ENCODE measurements around the gene MAPK8. TPM values are rescaled to one million over a fixed set of nuclear protein-coding genes. Genes with fewer than 3 reads are reported as not detected.

The MAPK8 gene
- total RNA-seq, 2 donors from 2014 or later = 34.0 to 35.8 TPM

DNA sequence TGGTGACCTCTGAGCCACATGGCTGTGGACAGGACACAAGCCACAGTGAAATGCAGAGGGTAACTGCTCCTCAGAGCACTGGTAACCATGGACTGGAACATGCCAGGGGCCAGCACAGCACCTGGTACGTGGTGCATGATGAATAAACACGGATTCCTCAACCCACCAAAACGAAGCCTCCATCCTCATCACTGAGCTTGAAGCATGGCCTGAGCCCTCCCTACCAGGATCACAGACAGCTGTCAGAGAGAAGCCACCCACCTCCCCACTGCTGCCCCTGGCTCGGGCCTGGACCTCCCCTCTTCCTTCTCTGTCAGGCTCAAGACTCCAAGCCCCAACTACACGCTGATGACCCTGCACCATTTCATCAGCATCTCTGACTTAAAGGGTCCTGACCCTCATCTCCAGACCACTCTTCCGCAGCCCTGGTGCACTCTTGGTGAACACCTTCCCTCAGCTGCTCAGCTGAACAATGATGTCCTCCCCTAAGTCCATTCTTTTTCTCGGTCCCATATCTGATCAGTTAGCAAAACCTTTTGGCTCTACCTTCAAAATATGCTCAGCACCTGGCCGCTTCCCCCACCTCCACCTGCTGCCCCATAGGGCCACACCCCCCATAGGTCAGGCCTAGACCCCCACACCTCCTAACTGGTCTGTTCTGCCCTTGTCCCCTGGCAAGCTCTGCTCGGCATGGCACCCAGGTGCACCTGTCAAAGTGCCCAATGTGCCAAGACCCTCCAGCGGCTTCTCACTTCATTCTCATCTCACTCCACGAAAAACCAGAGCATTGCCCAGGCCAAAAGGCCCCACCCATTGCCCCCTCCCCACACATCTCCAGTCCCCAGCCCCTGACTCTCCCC lies 141.1 kb downstream of the MAPK8 start:
- Mint-ChIP-seq H3K4me3 (no peak overlapping the region), H3K27ac (peak overlapping the region; percentile 61), H3K36me3 (ENCODE audit: low read depth) (peaks cover 3% of the 10 kb centered on the region), H3K27me3 (peaks cover 27% of the 10 kb centered on the region), H3K4me1 (no peaks in the 10 kb centered on the region)
- no peak for DNase-seq
- no peak for ATAC-seq
- H3K9me3 ChIP-seq (ENCODE audit: control insufficient read depth, low read length, poor library complexity, severe bottlenecking) = no peaks in the 10 kb centered on the region

DNA sequence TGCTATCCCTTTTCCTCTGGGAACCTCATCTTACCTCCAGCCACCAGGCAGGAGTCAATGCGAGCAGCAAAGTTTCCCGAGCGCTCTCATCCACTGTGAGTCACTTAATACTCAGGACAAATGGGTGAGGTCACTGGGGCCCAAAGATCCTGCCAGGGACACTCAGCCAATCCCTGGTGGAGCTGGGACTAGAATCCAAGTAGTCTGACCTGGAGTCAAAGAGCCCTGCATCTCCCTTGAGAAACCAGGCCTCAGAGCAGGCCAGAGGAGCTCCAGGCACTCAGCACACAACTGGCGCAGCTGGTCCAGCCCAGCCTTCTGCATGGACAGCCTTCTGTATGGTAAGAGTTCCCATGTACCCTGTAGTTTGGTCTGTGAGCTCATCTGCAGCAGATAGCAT lies 142.3 kb downstream of the MAPK8 start:
- Mint-ChIP-seq H3K27me3 (peaks cover 27% of the 10 kb centered on the region), H3K36me3 (ENCODE audit: low read depth) (peaks cover 3% of the 10 kb centered on the region), H3K27ac (no peak overlapping the region), H3K4me1 (no peaks in the 10 kb centered on the region), H3K4me3 (no peak overlapping the region)
- DNase-seq (no peak), ATAC-seq (no peak)
- H3K9me3 ChIP-seq (ENCODE audit: control insufficient read depth, low read length, poor library complexity, severe bottlenecking) = no peaks in the 10 kb centered on the region

- ATAC-seq (no peak), DNase-seq (no peak)
- Mint-ChIP-seq H3K36me3 (ENCODE audit: low read depth) (peaks cover 3% of the 10 kb centered on the region), H3K27ac (no peak overlapping the region), H3K27me3 (peaks cover 27% of the 10 kb centered on the region), H3K4me3 (no peak overlapping the region), H3K4me1 (no peaks in the 10 kb centered on the region)
- no peaks in the 10 kb centered on the region for H3K9me3 ChIP-seq (ENCODE audit: control insufficient read depth, low read length, poor library complexity, severe bottlenecking)
Measured at GRCh38 chr10:48449501-48450232, 143.2 kb downstream of the MAPK8 start.

GRCh38 chr10:48450233-48450740 lies 143.8 kb downstream of the MAPK8 start:
- no peaks in the 10 kb centered on the region for H3K9me3 ChIP-seq (ENCODE audit: control insufficient read depth, low read length, poor library complexity, severe bottlenecking)
- peaks cover 31% of the 10 kb centered on the region for H3K27me3 Mint-ChIP-seq
- H3K27ac Mint-ChIP-seq = no peak overlapping the region
- H3K4me3 Mint-ChIP-seq = no peak overlapping the region
- ATAC-seq (no peak), DNase-seq (no peak)
- no peaks in the 10 kb centered on the region for H3K4me1 Mint-ChIP-seq
- H3K36me3 Mint-ChIP-seq (ENCODE audit: low read depth) = peaks cover 3% of the 10 kb centered on the region

DNA sequence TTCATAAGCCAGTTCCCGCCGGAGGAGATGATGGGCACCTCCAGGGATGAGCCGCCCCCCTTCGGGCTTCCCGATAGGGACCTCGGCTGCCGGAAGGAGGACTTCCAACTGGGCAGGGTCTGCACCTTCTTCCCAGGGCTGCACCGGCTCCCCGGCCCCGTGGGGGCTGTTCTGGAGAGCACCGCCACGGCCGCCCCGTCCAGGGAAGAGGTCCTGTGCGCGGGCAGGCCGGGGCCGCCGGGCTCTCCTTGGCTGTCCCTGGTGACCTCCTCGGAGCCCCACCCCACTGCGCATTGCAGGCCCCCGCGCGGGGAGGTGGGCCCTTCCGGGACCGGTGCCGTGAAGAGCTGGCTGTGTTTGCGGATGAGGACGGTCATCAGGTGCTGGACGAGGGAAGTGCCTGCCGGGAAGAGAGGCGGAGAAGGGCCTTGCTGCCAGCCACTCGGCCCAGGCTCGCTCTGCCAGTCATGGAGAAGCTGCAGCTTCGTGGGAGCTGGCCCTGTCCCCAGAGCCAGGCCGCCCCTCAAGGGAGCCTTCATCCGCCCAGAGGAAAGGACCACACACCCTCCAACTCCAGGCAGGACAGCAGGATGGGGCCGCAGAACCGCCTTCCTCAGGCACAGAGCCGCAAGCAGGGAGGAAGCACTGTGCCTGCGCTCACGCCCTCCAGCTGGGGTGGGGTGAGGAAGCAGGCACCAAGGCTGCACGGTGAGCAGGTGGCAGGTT lies 144.4 kb downstream of the MAPK8 start:
- Mint-ChIP-seq H3K4me3 (no peak overlapping the region), H3K4me1 (no peaks in the 10 kb centered on the region), H3K27me3 (peaks cover 31% of the 10 kb centered on the region), H3K27ac (no peak overlapping the region), H3K36me3 (ENCODE audit: low read depth) (peaks cover 3% of the 10 kb centered on the region)
- ATAC-seq (no peak), DNase-seq (no peak)
- H3K9me3 ChIP-seq (ENCODE audit: control insufficient read depth, low read length, poor library complexity, severe bottlenecking) = no peaks in the 10 kb centered on the region

- Mint-ChIP-seq H3K36me3 (ENCODE audit: low read depth) (peaks cover 3% of the 10 kb centered on the region), H3K4me3 (no peak overlapping the region), H3K27ac (no peak overlapping the region), H3K27me3 (peaks cover 26% of the 10 kb centered on the region), H3K4me1 (no peaks in the 10 kb centered on the region)
- no peak for ATAC-seq
- no peaks in the 10 kb centered on the region for H3K9me3 ChIP-seq (ENCODE audit: control insufficient read depth, low read length, poor library complexity, severe bottlenecking)
- DNase-seq = no peak
Measured at GRCh38 chr10:48451969-48452878, 145.7 kb downstream of the MAPK8 start.

- Mint-ChIP-seq H3K27me3 (peaks cover 19% of the 10 kb centered on the region), H3K4me1 (no peaks in the 10 kb centered on the region), H3K36me3 (ENCODE audit: low read depth) (no peaks in the 10 kb centered on the region), H3K4me3 (no peak overlapping the region), H3K27ac (no peak overlapping the region)
- no peak for ATAC-seq
- H3K9me3 ChIP-seq (ENCODE audit: control insufficient read depth, low read length, poor library complexity, severe bottlenecking) = no peaks in the 10 kb centered on the region
- DNase-seq = no peak
Measured at GRCh38 chr10:48452879-48453412, 146.5 kb downstream of the MAPK8 start.

- no peak for DNase-seq
- H3K9me3 ChIP-seq (ENCODE audit: control insufficient read depth, low read length, poor library complexity, severe bottlenecking) = no peaks in the 10 kb centered on the region
- Mint-ChIP-seq H3K36me3 (ENCODE audit: low read depth) (no peaks in the 10 kb centered on the region), H3K27me3 (peaks cover 12% of the 10 kb centered on the region), H3K27ac (no peak overlapping the region), H3K4me1 (no peaks in the 10 kb centered on the region), H3K4me3 (no peak overlapping the region)
- no peak for ATAC-seq
Measured at GRCh38 chr10:48453451-48454301, 147.2 kb downstream of the MAPK8 start.

- H3K27ac Mint-ChIP-seq = no peak overlapping the region
- peaks cover 4% of the 10 kb centered on the region for H3K27me3 Mint-ChIP-seq
- H3K9me3 ChIP-seq (ENCODE audit: control insufficient read depth, low read length, poor library complexity, severe bottlenecking) = no peaks in the 10 kb centered on the region
- no peaks in the 10 kb centered on the region for H3K36me3 Mint-ChIP-seq (ENCODE audit: low read depth)
- DNase-seq = no peak
- ATAC-seq = no peak
- H3K4me3 Mint-ChIP-seq = no peak overlapping the region
- H3K4me1 Mint-ChIP-seq = no peaks in the 10 kb centered on the region
Measured at GRCh38 chr10:48454302-48455054, 148.0 kb downstream of the MAPK8 start.

DNA sequence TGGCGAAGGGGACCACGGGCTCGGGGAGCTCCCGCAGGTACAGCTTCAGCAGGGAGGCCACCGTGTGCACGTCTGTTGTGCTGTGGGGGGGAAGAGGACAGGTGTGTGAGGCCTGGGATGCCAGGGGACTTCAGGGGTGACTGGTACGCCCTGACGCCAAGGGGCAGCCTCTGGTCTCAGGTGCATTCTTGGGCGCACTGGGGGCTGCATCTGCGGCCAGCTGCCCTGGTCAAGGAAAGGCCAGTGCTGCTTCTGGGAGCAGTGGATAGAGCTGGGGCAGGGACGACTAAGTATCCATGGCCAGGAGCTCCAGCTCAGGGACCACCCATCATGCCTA lies 148.5 kb downstream of the MAPK8 start:
- no peaks in the 10 kb centered on the region for H3K36me3 Mint-ChIP-seq (ENCODE audit: low read depth)
- H3K4me3 Mint-ChIP-seq = no peak overlapping the region
- ATAC-seq = no peak
- no peak for DNase-seq
- H3K4me1 Mint-ChIP-seq = no peaks in the 10 kb centered on the region
- H3K27ac Mint-ChIP-seq = no peak overlapping the region
- no peaks in the 10 kb centered on the region for H3K9me3 ChIP-seq (ENCODE audit: control insufficient read depth, low read length, poor library complexity, severe bottlenecking)
- H3K27me3 Mint-ChIP-seq = peaks cover 4% of the 10 kb centered on the region

GRCh38 chr10:48455392-48456151 lies 149.1 kb downstream of the MAPK8 start:
- Mint-ChIP-seq H3K36me3 (ENCODE audit: low read depth) (no peaks in the 10 kb centered on the region), H3K27me3 (peaks cover 4% of the 10 kb centered on the region), H3K27ac (no peak overlapping the region), H3K4me1 (no peaks in the 10 kb centered on the region), H3K4me3 (no peak overlapping the region)
- H3K9me3 ChIP-seq (ENCODE audit: control insufficient read depth, low read length, poor library complexity, severe bottlenecking) = no peaks in the 10 kb centered on the region
- DNase-seq = no peak
- no peak for ATAC-seq

Data from T-helper 17 cell (primary cell).